CD4-positive, alpha-beta T cell treated with Interleukin-6 for 4 hours (primary cell): Measurements from ENCODE around the gene ATG3.
"Not testable (repeated sequence)": the region's sequence is repeated elsewhere in the genome, so short reads cannot be mapped to it uniquely, and the experiment has no call there.

Experiments
- DNase-seq: peaks from one replicate; pipeline ENCODE4 v3.0.0-alpha.2; 2020; ENCODE audit warnings: mixed read lengths

The ATG3 gene

GRCh38 chr3:112560721-112561483 lies 860 bp downstream of the ATG3 start:
- DNase-seq = peak; percentile 64

- DNase-seq = no peak
Observed at GRCh38 chr3:112560307-112560706, 1.5 kb downstream of the ATG3 start.

GRCh38 chr3:112557976-112558375 lies 3.8 kb downstream of the ATG3 start:
- no peak for DNase-seq

GRCh38 chr3:112555535-112556170 lies 6.1 kb downstream of the ATG3 start:
- DNase-seq = no peak

GRCh38 chr3:112550859-112551258 lies 10.9 kb downstream of the ATG3 start:
- no peak for DNase-seq

GRCh38 chr3:112546216-112546759 lies 15.5 kb downstream of the ATG3 start:
- DNase-seq = no peak

- DNase-seq = no peak
Observed at GRCh38 chr3:112539825-112540650, 21.7 kb downstream of the ATG3 start.

- no peak for DNase-seq
Observed at GRCh38 chr3:112531358-112531781, 30.4 kb downstream of the ATG3 start.

- no peak for DNase-seq
Observed at GRCh38 chr3:112530573-112530972, 31.2 kb downstream of the ATG3 start.

GRCh38 chr3:112524127-112524526 lies 37.6 kb downstream of the ATG3 start:
- not testable (repeated sequence) for DNase-seq

GRCh38 chr3:112519424-112520001 lies 42.2 kb downstream of the ATG3 start:
- DNase-seq = peak; percentile 50

GRCh38 chr3:112518970-112519369 lies 42.8 kb downstream of the ATG3 start:
- DNase-seq = not testable (repeated sequence)

- DNase-seq = no peak
Observed at GRCh38 chr3:112514527-112515128, 47.1 kb downstream of the ATG3 start.

GRCh38 chr3:112512320-112512719 lies 49.4 kb downstream of the ATG3 start:
- no peak for DNase-seq

GRCh38 chr3:112508860-112509259 lies 52.9 kb downstream of the ATG3 start:
- DNase-seq = no peak

GRCh38 chr3:112508261-112508660 lies 53.5 kb downstream of the ATG3 start:
- DNase-seq = no peak

- no peak for DNase-seq
Observed at GRCh38 chr3:112505907-112506306, 55.9 kb downstream of the ATG3 start.

- no peak for DNase-seq
Observed at GRCh38 chr3:112504123-112504522, 57.6 kb downstream of the ATG3 start.

- no peak for DNase-seq
Observed at GRCh38 chr3:112503304-112503972, 58.3 kb downstream of the ATG3 start.

GRCh38 chr3:112500621-112501020 lies 61.1 kb downstream of the ATG3 start:
- DNase-seq = no peak

- peak; percentile 53 for DNase-seq
Observed at GRCh38 chr3:112498914-112499711, 62.6 kb downstream of the ATG3 start, which contains the start of gene BTLA. Gene BTLA (minus strand): TSS chr3:112499472. CDS start chr3:112499358, 114 bp downstream.
